ENCODE data around the gene APOA1. TPM values are rescaled to one million over a fixed set of nuclear protein-coding genes. Genes with fewer than 3 reads are reported as not detected.

APOA1 gene
- total RNA-seq, 1 donor from 2014 or later, result 2.7 TPM

- no peaks in the 10 kb centered on the region for H3K36me3 ChIP-seq
- no peak overlapping the region for H3K27ac ChIP-seq
- no peaks in the 10 kb centered on the region for H3K27me3 ChIP-seq
- no peak overlapping the region for H3K4me3 ChIP-seq
- no peak overlapping the region for H3K4me2 ChIP-seq
- H3K79me2 ChIP-seq (ENCODE audit: low read depth), result no peaks in the 10 kb centered on the region
- no peak overlapping the region for H3K27ac Mint-ChIP-seq
- H3F3A ChIP-seq (ENCODE audit: low read depth), result no peaks in the 10 kb centered on the region
- no peaks in the 10 kb centered on the region for H3K9me3 Mint-ChIP-seq
- no peak for DNase-seq (ENCODE audit: low spot score)
- no peaks in the 10 kb centered on the region for H3K9me3 ChIP-seq (ENCODE audit: low read depth)
- H3K36me3 Mint-ChIP-seq, result peaks cover 15% of the 10 kb centered on the region
- peaks cover 4% of the 10 kb centered on the region for H3K4me1 ChIP-seq
- no peaks in the 10 kb centered on the region for H4K20me1 ChIP-seq (ENCODE audit: low read depth)
- H3K27me3 Mint-ChIP-seq (ENCODE audit: insufficient read depth, low read depth), result no peaks in the 10 kb centered on the region
- H3K4me3 Mint-ChIP-seq, result no peak overlapping the region
- H3K4me1 Mint-ChIP-seq, result peaks cover 18% of the 10 kb centered on the region
- no peak overlapping the region for H2AFZ ChIP-seq (replicated peaks)
- H3K9ac ChIP-seq, result no peak overlapping the region
- TF ChIP-seq EZH2phosphoT487 (IDR thresholded peaks at IDR 0.05), result no peak
- TF ChIP-seq CTCF (IDR thresholded peaks at IDR 0.05), result no peak
- no peak for TF ChIP-seq EZH2 (IDR thresholded peaks at IDR 0.05)
Observed at GRCh38 chr11:116842909-116843308, 5.5 kb upstream of the APOA1 start.

GRCh38 chr11:116842117-116842516, 4.7 kb upstream of the APOA1 start:
- Histone ChIP-seq H3K79me2 (ENCODE audit: low read depth) (no peaks in the 10 kb centered on the region), H3K4me3 (no peak overlapping the region), H3K9ac (no peak overlapping the region), H3K27ac (no peak overlapping the region), H4K20me1 (ENCODE audit: low read depth) (no peaks in the 10 kb centered on the region), H2AFZ (replicated peaks) (no peak overlapping the region), H3K4me1 (peaks cover 11% of the 10 kb centered on the region), H3K4me2 (no peak overlapping the region), H3K9me3 (ENCODE audit: low read depth) (no peaks in the 10 kb centered on the region), H3K36me3 (no peaks in the 10 kb centered on the region), H3K27me3 (no peaks in the 10 kb centered on the region), H3F3A (ENCODE audit: low read depth) (no peaks in the 10 kb centered on the region)
- Mint-ChIP-seq H3K4me1 (peaks cover 26% of the 10 kb centered on the region), H3K4me3 (no peak overlapping the region), H3K27me3 (ENCODE audit: insufficient read depth, low read depth) (peaks cover 2% of the 10 kb centered on the region), H3K36me3 (peaks cover 10% of the 10 kb centered on the region), H3K9me3 (no peaks in the 10 kb centered on the region), H3K27ac (peak overlapping the region; percentile 47)
- no peak for TF ChIP-seq EZH2 (IDR thresholded peaks at IDR 0.05)
- DNase-seq (ENCODE audit: low spot score), result no peak

GRCh38 chr11:116840746-116841296, 3.4 kb upstream of the APOA1 start:
- Histone ChIP-seq H3K9me3 (ENCODE audit: low read depth) (no peaks in the 10 kb centered on the region), H4K20me1 (ENCODE audit: low read depth) (no peaks in the 10 kb centered on the region), H3K36me3 (no peaks in the 10 kb centered on the region), H3K27me3 (peaks cover under 1% of the 10 kb centered on the region), H2AFZ (replicated peaks) (no peak overlapping the region), H3K27ac (no peak overlapping the region), H3F3A (ENCODE audit: low read depth) (no peaks in the 10 kb centered on the region), H3K4me3 (no peak overlapping the region), H3K4me1 (peaks cover 11% of the 10 kb centered on the region), H3K79me2 (ENCODE audit: low read depth) (no peaks in the 10 kb centered on the region), H3K4me2 (no peak overlapping the region), H3K9ac (no peak overlapping the region)
- peaks cover 6% of the 10 kb centered on the region for H3K36me3 Mint-ChIP-seq
- peaks cover 33% of the 10 kb centered on the region for H3K4me1 Mint-ChIP-seq
- TF ChIP-seq CTCF (IDR thresholded peaks at IDR 0.05), result no peak
- no peak for TF ChIP-seq EZH2 (IDR thresholded peaks at IDR 0.05)
- no peak for TF ChIP-seq EZH2phosphoT487 (IDR thresholded peaks at IDR 0.05)
- no peaks in the 10 kb centered on the region for H3K9me3 Mint-ChIP-seq
- H3K27me3 Mint-ChIP-seq (ENCODE audit: insufficient read depth, low read depth), result peaks cover 2% of the 10 kb centered on the region
- H3K27ac Mint-ChIP-seq, result no peak overlapping the region
- no peak overlapping the region for H3K4me3 Mint-ChIP-seq
- no peak for DNase-seq (ENCODE audit: low spot score)

GRCh38 chr11:116840224-116840745, 2.9 kb upstream of the APOA1 start:
- Mint-ChIP-seq H3K9me3 (no peaks in the 10 kb centered on the region), H3K36me3 (peaks cover 6% of the 10 kb centered on the region), H3K4me1 (peaks cover 33% of the 10 kb centered on the region), H3K4me3 (no peak overlapping the region), H3K27me3 (ENCODE audit: insufficient read depth, low read depth) (peaks cover 2% of the 10 kb centered on the region), H3K27ac (no peak overlapping the region)
- Histone ChIP-seq H3K9ac (no peak overlapping the region), H3K36me3 (no peaks in the 10 kb centered on the region), H3K4me3 (no peak overlapping the region), H2AFZ (replicated peaks) (no peak overlapping the region), H3K27ac (no peak overlapping the region), H4K20me1 (ENCODE audit: low read depth) (no peaks in the 10 kb centered on the region), H3F3A (ENCODE audit: low read depth) (peaks cover 4% of the 10 kb centered on the region), H3K79me2 (ENCODE audit: low read depth) (no peaks in the 10 kb centered on the region), H3K27me3 (peaks cover 6% of the 10 kb centered on the region), H3K4me1 (peaks cover 14% of the 10 kb centered on the region), H3K9me3 (ENCODE audit: low read depth) (no peaks in the 10 kb centered on the region), H3K4me2 (no peak overlapping the region)
- peak; percentile 41 for DNase-seq (ENCODE audit: low spot score)
- TF ChIP-seq CTCF (IDR thresholded peaks at IDR 0.05) (peak; percentile 36), EZH2 (IDR thresholded peaks at IDR 0.05) (no peak), EZH2phosphoT487 (IDR thresholded peaks at IDR 0.05) (no peak)
